ENCODE results near the gene DMD.

DNA sequence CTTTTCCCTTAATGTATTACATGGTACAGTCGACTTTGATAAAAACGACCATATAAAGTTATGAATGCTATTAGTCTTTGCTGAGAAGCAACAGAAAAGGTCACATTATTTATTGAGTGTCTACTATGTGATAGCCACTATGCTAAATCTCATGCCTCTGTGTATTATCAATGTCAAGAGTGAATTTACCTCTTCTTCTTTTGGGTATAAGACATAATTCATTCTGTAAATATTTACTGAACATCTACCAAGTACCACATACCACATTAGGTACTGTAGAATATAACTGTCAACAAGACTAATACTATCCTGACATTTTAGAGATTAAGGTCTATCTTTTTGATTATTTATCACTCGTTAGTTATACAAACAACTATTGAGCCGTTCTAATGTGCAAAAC, 1870.8 kb downstream of the DMD start:
- TF ChIP-seq EP300 (IDR thresholded peaks at IDR 0.05) (no peak), POLR2A (IDR thresholded peaks at IDR 0.05) (no peak), POLR2AphosphoS5 (IDR thresholded peaks at IDR 0.05) (no peak)
- TF ChIP-seq, protein P1, sequence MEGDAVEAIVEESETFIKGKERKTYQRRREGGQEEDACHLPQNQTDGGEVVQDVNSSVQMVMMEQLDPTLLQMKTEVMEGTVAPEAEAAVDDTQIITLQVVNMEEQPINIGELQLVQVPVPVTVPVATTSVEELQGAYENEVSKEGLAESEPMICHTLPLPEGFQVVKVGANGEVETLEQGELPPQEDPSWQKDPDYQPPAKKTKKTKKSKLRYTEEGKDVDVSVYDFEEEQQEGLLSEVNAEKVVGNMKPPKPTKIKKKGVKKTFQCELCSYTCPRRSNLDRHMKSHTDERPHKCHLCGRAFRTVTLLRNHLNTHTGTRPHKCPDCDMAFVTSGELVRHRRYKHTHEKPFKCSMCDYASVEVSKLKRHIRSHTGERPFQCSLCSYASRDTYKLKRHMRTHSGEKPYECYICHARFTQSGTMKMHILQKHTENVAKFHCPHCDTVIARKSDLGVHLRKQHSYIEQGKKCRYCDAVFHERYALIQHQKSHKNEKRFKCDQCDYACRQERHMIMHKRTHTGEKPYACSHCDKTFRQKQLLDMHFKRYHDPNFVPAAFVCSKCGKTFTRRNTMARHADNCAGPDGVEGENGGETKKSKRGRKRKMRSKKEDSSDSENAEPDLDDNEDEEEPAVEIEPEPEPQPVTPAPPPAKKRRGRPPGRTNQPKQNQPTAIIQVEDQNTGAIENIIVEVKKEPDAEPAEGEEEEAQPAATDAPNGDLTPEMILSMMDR (IDR thresholded peaks at IDR 0.05), result no peak
